PC-9 (cell line): ENCODE results near the gene TUT4. TPM values are rescaled to one million over a fixed set of nuclear protein-coding genes. Genes with fewer than 3 reads are reported as not detected.

Experiments
- BruUV-seq: library from RNA; stranded (reverse); fragments of 400-500 nt; replicated peaks from 2 replicates; lab custom pipeline; 2021; lab: Mats Ljungman, UMichigan
- CTCF ChIA-PET: fragments of 300-600 bp; sonication (Branson Sonifier 250); formaldehyde crosslinking; loops from one replicate; lab custom pipeline; 2022; ENCODE audit warnings: antibody characterized with exemption; lab: Charles Lee
- POLR2A ChIA-PET: fragments of 300-600 bp; sonication (Branson Sonifier 250); formaldehyde crosslinking; loops from one replicate; lab custom pipeline; 2022; ENCODE audit warnings: antibody characterized with exemption; ENCODE audit not compliant: unreplicated experiment; lab: Charles Lee
- DNase-seq, 2 experiments: peaks; one replicate each; pipeline versions ENCODE4 v3.0.0 to v3.0.0-alpha.2; 2015 to 2022; ENCODE audit warnings: mixed read lengths in 1 of 2
- H2AFZ ChIP-seq: fragments of 200-600 bp; sonication (generic); 2 replicates; pipeline ENCODE4 v1.8.1; 2017; ENCODE audit warnings: antibody characterized with exemption
- H3F3A ChIP-seq: fragments of 200-600 bp; sonication (generic); 2 replicates; pipeline ENCODE4 v1.8.1; 2017; ENCODE audit warnings: antibody characterized with exemption, mild to moderate bottlenecking, low read depth; ENCODE audit not compliant: insufficient read depth
- H3K27ac ChIP-seq: fragments of 200-600 bp; sonication (generic); 2 replicates; pipeline ENCODE4 v1.6.1; 2016; ENCODE audit warnings: mixed run types
- H3K27me3 ChIP-seq: fragments of 200-600 bp; sonication (generic); 2 replicates; pipeline ENCODE4 v1.6.1; 2016; ENCODE audit warnings: low read depth, mixed run types; ENCODE audit not compliant: insufficient read depth
- H3K36me3 ChIP-seq: fragments of 200-600 bp; sonication (generic); 2 replicates; pipeline ENCODE4 v1.6.1; 2016; ENCODE audit warnings: low read depth, mixed run types
- H3K4me1 ChIP-seq: fragments of 200-600 bp; sonication (generic); replicated peaks from 2 replicates; pipeline ENCODE4 v1.6.1; 2016; ENCODE audit warnings: mixed run types; ENCODE audit not compliant: insufficient read depth
- H3K4me2 ChIP-seq: fragments of 200-600 bp; sonication (generic); 2 replicates; pipeline ENCODE4 v1.6.1; 2017; ENCODE audit warnings: mixed run types
- H3K4me3 ChIP-seq: fragments of 200-600 bp; sonication (generic); 2 replicates; pipeline ENCODE4 v1.6.1; 2016; ENCODE audit warnings: mixed run types
- H3K79me2 ChIP-seq: fragments of 200-600 bp; sonication (generic); 2 replicates; pipeline ENCODE4 v1.6.1; 2017; ENCODE audit warnings: low read depth, mixed run types
- H3K9me2 ChIP-seq: fragments of 200-600 bp; sonication (generic); 2 replicates; pipeline ENCODE4 v1.8.1; 2017; ENCODE audit warnings: mild to moderate bottlenecking; ENCODE audit not compliant: insufficient read depth
- H3K9me3 ChIP-seq: fragments of 200-600 bp; sonication (generic); 2 replicates; pipeline ENCODE4 v1.8.1; 2016; ENCODE audit warnings: low read depth; ENCODE audit not compliant: insufficient read depth
- H4K20me1 ChIP-seq: fragments of 200-600 bp; sonication (generic); 2 replicates; pipeline ENCODE4 v1.8.1; 2017; ENCODE audit not compliant: insufficient read depth
- CTCF ChIP-seq: fragments of 200-600 bp; sonication (generic); conservative IDR thresholded peaks from 2 replicates; pipeline ENCODE4 v1.6.1; 2017; ENCODE audit warnings: mixed run types, antibody characterized with exemption, mild to moderate bottlenecking, moderate library complexity
- EZH2 ChIP-seq: fragments of 200-600 bp; sonication (generic); IDR thresholded peaks from 2 replicates; pipeline ENCODE4 v1.8.0; 2017; ENCODE audit warnings: antibody characterized with exemption, low read depth
- intact Hi-C: fragments of 100-400 bp; cut with micrococcal nuclease; formaldehyde crosslinking; loops from one replicate; pipeline ENCODE4 v1.10.0; 2022; ENCODE audit not compliant: unreplicated experiment
- total RNA-seq: library from RNA; stranded (reverse); gene quantifications from 2 replicates; pipeline ENCODE4 v1.2.3, GENCODE V29; 2021

Gene TUT4
- total RNA-seq, 1 experiment from 2014 or later, result 78.3 TPM

GRCh38 chr1:52487632-52488031 is 65.3 kb downstream of the TUT4 start:
- Histone ChIP-seq H2AFZ (no peak overlapping the region), H3K9me2 (no peaks in the 10 kb centered on the region; the same call in 1 of the 2 replicates), H3F3A (0 out of 2 replicates have a peak, but pooled peaks cover 6% of the 10 kb centered on the region), H3K4me1 (no peaks in the 10 kb centered on the region), H3K4me3 (no peak overlapping the region), H3K36me3 (0 out of 2 replicates have a peak, but pooled peaks cover 6% of the 10 kb centered on the region), H3K27me3 (no peaks in the 10 kb centered on the region), H3K79me2 (no peaks in the 10 kb centered on the region), H3K4me2 (no peak overlapping the region), H4K20me1 (no peaks in the 10 kb centered on the region), H3K9me3 (no peaks in the 10 kb centered on the region), H3K27ac (no peak overlapping the region)
- ChIA-PET CTCF (no interaction called here), POLR2A (no interaction called here)
- DNase-seq, result no peak
- BruUV-seq, result no TSS peak
- intact Hi-C loops, result no loop called here
- no peak for TF ChIP-seq CTCF
- no peak for TF ChIP-seq EZH2

- 0 out of 2 replicates have a peak, but pooled peaks cover 6% of the 10 kb centered on the region for H3F3A ChIP-seq
- intact Hi-C loops, result no loop called here
- H3K9me3 ChIP-seq, result no peaks in the 10 kb centered on the region
- H3K4me1 ChIP-seq, result no peaks in the 10 kb centered on the region
- H3K4me3 ChIP-seq, result no peak overlapping the region
- no peaks in the 10 kb centered on the region for H3K27me3 ChIP-seq
- no peaks in the 10 kb centered on the region for H3K9me2 ChIP-seq
- H3K79me2 ChIP-seq, result no peaks in the 10 kb centered on the region
- no peak overlapping the region for H3K4me2 ChIP-seq
- no TSS peak for BruUV-seq
- no peak overlapping the region for H3K27ac ChIP-seq
- H4K20me1 ChIP-seq, result no peaks in the 10 kb centered on the region; the same call in 1 of the 2 replicates
- CTCF ChIA-PET, result no interaction called here
- 0 out of 2 replicates have a peak, but pooled peaks cover 2% of the 10 kb centered on the region for H3K36me3 ChIP-seq
- POLR2A ChIA-PET, result interaction anchor here (0.6 kb wide), 1 partner anchor 1458 kb away, joined by 9 read pairs; no protein-coding TSS in a partner anchor
- no peak for TF ChIP-seq CTCF
- no peak for TF ChIP-seq EZH2
- no peak for DNase-seq
- no peak overlapping the region for H2AFZ ChIP-seq
Measured at GRCh38 chr1:52482326-52483004, 70.4 kb downstream of the TUT4 start.

- Histone ChIP-seq H2AFZ (no peak overlapping the region), H3F3A (no peaks in the 10 kb centered on the region), H3K4me3 (no peak overlapping the region), H3K9me2 (no peaks in the 10 kb centered on the region), H3K27ac (no peak overlapping the region), H3K27me3 (no peaks in the 10 kb centered on the region), H3K36me3 (peaks cover 10% of the 10 kb centered on the region), H3K79me2 (no peaks in the 10 kb centered on the region), H3K4me2 (no peak overlapping the region), H4K20me1 (no peaks in the 10 kb centered on the region; the same call in 1 of the 2 replicates), H3K4me1 (no peaks in the 10 kb centered on the region), H3K9me3 (no peaks in the 10 kb centered on the region)
- intact Hi-C loops, result no loop called here
- no TSS peak for BruUV-seq
- TF ChIP-seq EZH2 (no peak), CTCF (no peak)
- CTCF ChIA-PET, result no interaction called here
- POLR2A ChIA-PET, result no interaction called here
- no peak for DNase-seq
Measured at GRCh38 chr1:52479076-52479475, 73.8 kb downstream of the TUT4 start.
